GM12872 (cell line): ENCODE results near the gene KRT6B.

Experiments used
- CTCF ChIP-seq: IDR thresholded peaks from 3 replicates; pipeline ENCODE4 v1.5.1; 2011; ENCODE audit warnings: low read depth, mild to moderate bottlenecking, low read length, moderate library complexity; ENCODE audit not compliant: insufficient read depth

The KRT6B gene

GRCh38 chr12:52436828-52437474 lies 15.0 kb downstream of the KRT6B start:
- TF ChIP-seq CTCF = no peak

GRCh38 chr12:52436000-52436827 lies 15.7 kb downstream of the KRT6B start:
- no peak for TF ChIP-seq CTCF

GRCh38 chr12:52435659-52435999 lies 16.3 kb downstream of the KRT6B start:
- TF ChIP-seq CTCF = no peak

- no peak for TF ChIP-seq CTCF
Observed at GRCh38 chr12:52434760-52435530, 17.0 kb downstream of the KRT6B start.

- TF ChIP-seq CTCF = no peak
Observed at GRCh38 chr12:52434081-52434733, 17.7 kb downstream of the KRT6B start, which contains the start of gene KRT75. KRT75 (minus strand) TSS chr12:52434371; CDS start chr12:52434304, 67 bp downstream.

GRCh38 chr12:52433501-52434080 lies 18.4 kb downstream of the KRT6B start:
- TF ChIP-seq CTCF = no peak
